SIG-M5 (cell line): ENCODE data around the gene S100A16.
"Not testable (repeated sequence)": the region's sequence is repeated elsewhere in the genome, so short reads cannot be mapped to it uniquely, and the experiment has no call there.

Source experiments
- DNase-seq: peaks from one replicate; lab custom pipeline; 2025; lab: John Stamatoyannopoulos, UW

Gene S100A16

GRCh38 chr1:153586347-153586746 is 26.6 kb downstream of the S100A16 start:
- no peak for DNase-seq

DNA sequence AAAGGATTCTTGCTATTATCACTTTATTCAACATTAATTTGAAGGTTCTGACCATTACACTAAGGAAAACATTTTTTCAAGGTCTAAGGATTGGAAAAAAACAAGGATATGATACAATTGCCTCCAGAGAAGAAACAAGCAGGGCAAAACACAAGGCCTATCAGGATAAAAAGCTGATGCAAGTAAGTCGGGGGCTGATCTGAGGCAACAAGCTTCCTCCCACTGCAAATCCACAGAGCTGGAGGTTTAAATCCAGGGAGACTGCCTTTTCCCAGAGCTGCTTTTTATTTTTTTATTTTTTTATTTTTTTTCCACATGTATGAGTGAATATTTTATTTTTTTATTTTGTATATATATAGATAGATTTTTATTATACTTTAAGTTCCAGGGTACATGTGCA is 27.9 kb downstream of the S100A16 start:
- DNase-seq: no peak

DNA sequence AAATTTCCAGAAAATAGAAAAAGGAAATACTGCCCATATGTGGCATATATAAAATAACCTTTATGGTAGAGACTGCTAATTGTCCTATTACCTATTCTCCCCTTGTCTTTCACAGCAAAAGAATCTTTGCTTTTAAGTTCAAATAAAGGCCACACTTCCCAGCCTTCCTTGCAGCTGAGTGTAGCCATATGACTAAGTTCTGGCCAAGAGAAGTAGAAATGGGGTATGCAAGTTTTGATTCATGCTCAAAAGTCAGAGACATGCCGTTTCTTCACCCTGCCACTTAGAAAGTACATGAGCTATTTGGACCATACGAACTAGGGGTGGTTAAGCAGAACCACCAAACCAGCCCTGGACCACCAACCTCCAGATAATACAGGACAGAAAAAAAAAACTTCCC is 29.0 kb downstream of the S100A16 start:
- DNase-seq: no peak

GRCh38 chr1:153583514-153583913 is 29.4 kb downstream of the S100A16 start:
- not testable (repeated sequence) for DNase-seq

DNA sequence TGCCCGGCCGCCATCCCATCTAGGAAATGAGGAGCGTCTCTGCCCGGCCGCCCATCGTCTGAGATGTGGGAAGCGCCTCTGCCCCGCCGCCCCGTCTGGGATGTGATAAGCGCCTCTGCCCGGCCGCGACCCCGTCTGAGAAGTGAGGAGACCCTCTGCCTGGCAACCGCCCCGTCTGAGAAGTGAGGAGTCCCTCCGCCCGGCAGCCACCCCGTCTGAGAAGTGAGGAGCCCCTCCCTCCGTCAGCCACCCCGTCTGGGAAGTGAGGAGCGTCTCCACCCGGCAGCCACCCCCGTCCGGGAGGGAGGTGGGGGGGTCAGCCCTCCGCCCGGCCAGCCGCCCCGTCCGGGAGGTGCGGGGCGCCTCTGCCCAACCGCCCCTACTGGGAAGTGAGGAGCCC is 30.1 kb downstream of the S100A16 start:
- not testable (repeated sequence) for DNase-seq

- DNase-seq: no peak
Measured at GRCh38 chr1:153578936-153579335, 34.0 kb downstream of the S100A16 start.

- no peak for DNase-seq
Measured at GRCh38 chr1:153578490-153578889, 34.4 kb downstream of the S100A16 start.

DNA sequence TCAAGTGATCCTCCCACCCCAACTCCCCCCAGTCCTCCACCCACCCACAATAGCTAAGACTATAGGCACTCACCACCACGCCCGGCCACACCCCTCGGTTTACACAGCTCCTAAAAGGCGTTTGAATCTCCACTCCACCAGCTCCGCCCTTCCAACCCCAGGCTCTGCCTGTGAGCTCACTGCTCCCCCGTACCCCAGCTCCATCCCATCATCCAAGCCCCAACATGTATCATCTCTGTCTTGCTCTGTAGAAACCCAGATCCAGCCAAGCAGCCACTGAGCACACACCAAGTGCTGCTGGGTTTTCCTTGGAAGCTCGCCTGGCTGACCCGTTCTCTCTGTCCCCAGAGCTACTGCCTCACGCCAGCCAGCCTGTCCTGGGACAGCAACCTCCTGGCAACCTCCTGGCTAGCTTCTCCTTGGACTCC is 35.3 kb downstream of the S100A16 start:
- no peak for DNase-seq

GRCh38 chr1:153577138-153577537 is 35.8 kb downstream of the S100A16 start:
- DNase-seq: no peak

- not testable (repeated sequence) for DNase-seq
Measured at GRCh38 chr1:153575497-153575896, 37.4 kb downstream of the S100A16 start.

GRCh38 chr1:153575081-153575491 is 37.9 kb downstream of the S100A16 start:
- DNase-seq: not testable (repeated sequence)

DNA sequence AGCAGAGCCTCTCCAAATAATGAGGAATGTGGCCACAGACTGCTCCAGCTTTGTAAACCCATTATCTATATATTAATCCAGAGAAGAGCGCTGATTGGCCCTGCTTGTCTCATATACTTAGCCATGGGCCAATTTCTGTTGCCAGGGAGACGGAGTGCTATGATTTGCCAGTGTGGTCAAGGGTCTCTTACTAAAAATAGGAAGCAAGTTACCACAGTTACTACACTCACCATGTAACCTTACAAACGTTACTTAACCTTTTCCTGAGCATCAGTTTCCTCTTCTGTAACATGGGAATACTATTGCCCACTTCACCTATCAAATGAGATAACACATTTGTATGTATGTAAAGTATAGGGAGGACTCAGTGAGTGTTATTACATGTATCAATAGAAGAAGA is 39.6 kb downstream of the S100A16 start:
- no peak for DNase-seq

GRCh38 chr1:153572569-153573015 is 40.3 kb downstream of the S100A16 start:
- DNase-seq: no peak

DNA sequence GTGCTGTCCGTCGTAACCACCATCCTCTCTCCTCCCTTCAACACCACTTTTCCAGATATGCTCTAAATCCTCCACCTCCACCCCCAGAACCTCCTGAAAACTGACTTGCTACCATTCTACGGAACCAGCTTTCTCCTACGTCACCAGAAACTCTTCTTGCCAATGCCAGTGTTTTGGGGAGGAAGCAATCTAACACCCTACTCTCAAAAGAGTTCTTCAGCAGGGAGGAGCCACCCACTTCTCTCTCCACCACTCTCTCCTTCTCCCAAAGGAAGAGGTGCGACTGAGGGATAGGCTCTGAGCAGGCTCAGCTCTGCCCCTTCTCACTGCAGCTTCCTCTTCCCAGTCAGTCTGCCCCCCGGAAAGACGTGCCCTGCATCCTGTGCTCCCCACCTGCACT is 41.2 kb downstream of the S100A16 start:
- DNase-seq: no peak

GRCh38 chr1:153570874-153571273 is 42.1 kb downstream of the S100A16 start:
- DNase-seq: no peak

DNA sequence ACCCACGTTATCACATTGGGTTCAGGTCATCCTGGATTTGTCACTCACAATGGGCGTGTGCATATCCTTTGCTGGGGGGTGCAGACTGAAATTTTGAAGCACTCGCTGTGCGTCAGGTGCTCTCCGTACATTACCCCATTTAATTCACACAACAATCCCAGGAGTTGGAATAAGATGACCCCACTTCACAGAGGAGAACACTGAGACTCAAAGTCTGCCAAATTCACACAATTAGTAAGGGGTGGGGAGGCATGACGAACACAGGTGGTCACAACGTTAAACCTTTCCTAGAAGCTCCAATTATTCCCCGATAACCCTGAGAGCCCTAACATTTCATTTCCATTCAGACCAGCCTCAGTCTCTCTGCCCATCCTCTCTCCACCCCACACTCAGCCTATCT is 43.5 kb downstream of the S100A16 start:
- DNase-seq: no peak

- DNase-seq: no peak
Measured at GRCh38 chr1:153568367-153569099, 44.4 kb downstream of the S100A16 start.

DNA sequence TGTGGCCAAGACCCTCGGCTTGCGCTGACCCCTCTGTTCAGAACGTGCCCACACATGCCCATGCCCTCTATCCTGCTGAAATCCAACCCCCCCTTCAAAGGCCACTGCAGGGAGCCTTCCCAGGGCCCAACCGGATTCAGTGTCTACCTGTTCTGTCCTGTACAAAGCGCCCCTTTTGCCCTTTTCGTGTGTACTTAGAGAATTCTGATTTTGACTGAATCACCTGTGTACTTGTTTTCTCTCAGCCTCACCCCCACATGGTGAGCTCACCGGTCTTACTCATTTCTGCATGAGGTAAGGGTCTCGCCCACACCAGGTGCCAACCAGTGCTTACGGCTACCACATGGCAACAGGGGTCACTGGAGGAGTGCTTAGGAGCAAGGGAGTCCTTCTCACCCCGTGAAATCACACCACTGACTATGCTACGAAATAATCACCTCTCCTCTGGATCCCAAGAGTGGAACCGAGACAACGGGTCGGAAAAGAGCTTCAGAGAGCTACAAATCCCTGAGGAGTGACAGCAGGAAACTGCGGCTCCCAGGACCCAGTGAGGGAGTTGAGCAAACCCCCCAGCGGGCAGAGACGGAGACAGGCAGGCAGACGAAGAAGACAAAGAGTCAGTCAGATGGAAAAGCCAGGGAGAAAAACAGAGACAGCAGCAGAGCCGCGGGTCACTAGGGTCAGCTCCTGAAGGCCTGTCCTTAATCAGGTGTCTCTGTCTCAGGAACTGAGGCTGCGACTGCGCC is 45.1 kb downstream of the S100A16 start:
- DNase-seq: no peak

- DNase-seq: peak; percentile 83
Measured at GRCh38 chr1:153566414-153567371, 46.2 kb downstream of the S100A16 start.

DNA sequence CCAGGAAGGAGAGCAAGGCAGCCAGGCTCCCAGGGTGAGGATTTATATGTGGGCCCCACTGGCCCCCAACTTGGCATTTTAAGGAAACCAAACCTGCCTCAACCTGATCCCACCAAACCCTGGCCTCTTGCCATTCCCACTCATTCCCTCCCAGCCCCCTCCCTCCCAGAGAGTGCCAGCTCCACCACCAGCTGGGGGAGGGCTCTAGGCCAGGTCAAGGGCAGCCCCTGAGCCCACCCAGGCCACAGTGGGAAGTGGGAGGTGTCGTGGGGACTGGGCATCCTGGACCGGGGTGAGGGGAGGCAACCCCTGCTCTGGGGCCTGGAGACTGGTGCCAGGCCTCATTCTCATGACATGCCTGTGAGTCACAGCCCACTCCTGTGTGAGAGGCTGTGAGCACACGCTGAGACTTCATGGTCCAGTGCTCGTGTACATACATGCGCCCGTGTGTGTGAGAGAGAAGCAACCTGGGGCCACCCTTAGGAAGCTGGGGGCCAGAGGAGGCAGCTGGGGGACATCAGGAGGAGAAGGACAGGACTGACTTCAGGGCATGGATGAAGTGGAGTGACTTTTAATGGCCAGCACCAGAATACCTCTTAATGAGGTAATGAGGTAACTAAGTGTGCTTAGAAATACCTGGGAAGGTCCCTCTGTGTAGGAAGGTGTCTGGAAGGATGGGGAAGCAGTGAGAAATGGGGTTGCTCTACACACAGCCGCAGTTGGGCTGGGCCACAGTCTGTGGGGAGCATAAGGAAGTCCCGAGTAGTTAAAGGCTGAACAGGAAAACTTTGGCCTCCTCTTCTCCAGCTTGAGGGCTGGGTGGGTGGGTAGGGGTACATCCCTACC is 47.2 kb downstream of the S100A16 start, which contains the start of gene S100A2:
TSS of gene S100A2 (minus strand) at position 316 of the 846 bp plus-strand sequence. CDS start 1,967 bp downstream, outside the sequence.
- no peak for DNase-seq

- no peak for DNase-seq
Measured at GRCh38 chr1:153563991-153564390, 48.9 kb downstream of the S100A16 start.
